SK-N-MC (cell line): Measurements from ENCODE around the gene CSTPP1.

Experiments used
- EZH2 ChIP-seq: fragments of 200-600 bp; sonication (generic); IDR thresholded peaks from one replicate; pipeline ENCODE4 v1.6.1; 2017; ENCODE audit warnings: antibody characterized with exemption
- POLR2AphosphoS5 ChIP-seq: IDR thresholded peaks from 2 replicates; pipeline ENCODE4 v1.6.1; 2012; ENCODE audit warnings: mild to moderate bottlenecking, low read depth, low read length, borderline replicate concordance

GRCh38 chr11:47044119-47044518 lies 107.6 kb downstream of the CSTPP1 start:
- TF ChIP-seq EZH2 (no peak), POLR2AphosphoS5 (no peak)
